Right forelimb (tissue), 1 donor: ENCODE measurements around the gene CRLF1.
A peak's percentile ranks its signal among the peaks of the same experiment; 100 is the strongest.
"Not testable (repeated sequence)": the region's sequence is repeated elsewhere in the genome, so short reads cannot be mapped to it uniquely, and the experiment has no call there.

Experiments used
- DNase-seq: peaks from one replicate; pipeline ENCODE4 v3.0.0-alpha.2; 2018

Gene CRLF1

GRCh38 chr19:18608102-18608804, 1.7 kb upstream of the CRLF1 start:
- no peak for DNase-seq

GRCh38 chr19:18607226-18608101, 865 bp upstream of the CRLF1 start:
- no peak for DNase-seq

- DNase-seq = no peak
Measured at GRCh38 chr19:18605546-18606280, 886 bp downstream of the CRLF1 start.

GRCh38 chr19:18605196-18605545, 1.4 kb downstream of the CRLF1 start:
- DNase-seq = no peak

GRCh38 chr19:18604820-18605159, 1.8 kb downstream of the CRLF1 start:
- no peak for DNase-seq

- no peak for DNase-seq
Measured at GRCh38 chr19:18603958-18604819, 2.4 kb downstream of the CRLF1 start.

- no peak for DNase-seq
Measured at GRCh38 chr19:18603255-18603957, 3.2 kb downstream of the CRLF1 start.

GRCh38 chr19:18601875-18602274, 4.7 kb downstream of the CRLF1 start:
- DNase-seq = no peak

GRCh38 chr19:18600692-18601397, 5.8 kb downstream of the CRLF1 start:
- DNase-seq = not testable (repeated sequence)

- DNase-seq = no peak
Measured at GRCh38 chr19:18599485-18599884, 7.1 kb downstream of the CRLF1 start.

GRCh38 chr19:18597809-18598660, 8.6 kb downstream of the CRLF1 start:
- no peak for DNase-seq

GRCh38 chr19:18596752-18597157, 9.8 kb downstream of the CRLF1 start:
- no peak for DNase-seq

GRCh38 chr19:18595475-18595874, 11.1 kb downstream of the CRLF1 start:
- DNase-seq = no peak

- no peak for DNase-seq
Measured at GRCh38 chr19:18594824-18595373, 11.7 kb downstream of the CRLF1 start.

GRCh38 chr19:18594096-18594823, 12.3 kb downstream of the CRLF1 start:
- DNase-seq = peak; percentile 83

- DNase-seq = no peak
Measured at GRCh38 chr19:18593367-18594095, 13.1 kb downstream of the CRLF1 start.

- not testable (repeated sequence) for DNase-seq
Measured at GRCh38 chr19:18592732-18593131, 13.9 kb downstream of the CRLF1 start.

GRCh38 chr19:18591735-18592385, 14.7 kb downstream of the CRLF1 start:
- no peak for DNase-seq
